Activated CD8-positive, alpha-beta memory T cell treated with anti-CD3 and anti-CD28 coated beads for 48 hours (primary cell): ENCODE measurements around the gene SACS.
"Not testable (repeated sequence)": the region's sequence is repeated elsewhere in the genome, so short reads cannot be mapped to it uniquely, and the experiment has no call there.

Source experiments
- DNase-seq, 3 experiments: peaks; one replicate each; pipeline ENCODE4 v3.0.0-alpha.2; 2020; ENCODE audit warnings: low read depth in 2 of 3, low spot score in 2 of 3

The SACS gene

GRCh38 chr13:23359882-23360281 is 73.6 kb downstream of the SACS start:
- DNase-seq, result no peak

DNA sequence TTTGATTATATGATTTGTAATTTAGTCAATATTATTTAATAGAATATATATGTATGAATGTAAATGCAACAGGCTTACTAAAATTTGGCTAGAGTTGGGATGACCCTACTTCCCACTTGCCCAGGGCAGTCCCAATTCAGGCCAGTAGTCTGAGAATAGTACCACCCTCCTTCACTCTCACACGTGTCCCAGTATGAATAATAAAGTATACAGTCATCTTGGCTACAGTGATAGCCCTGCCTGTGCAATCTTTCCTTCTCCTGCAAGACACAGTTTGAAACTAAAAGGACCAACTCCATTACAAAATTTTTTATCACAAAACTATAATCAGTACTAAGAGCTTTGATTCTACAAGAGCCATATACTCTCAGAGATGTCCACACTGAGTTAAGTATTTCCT is 76.2 kb downstream of the SACS start:
- no peak for DNase-seq

GRCh38 chr13:23356368-23356767 is 77.1 kb downstream of the SACS start:
- no peak for DNase-seq

DNA sequence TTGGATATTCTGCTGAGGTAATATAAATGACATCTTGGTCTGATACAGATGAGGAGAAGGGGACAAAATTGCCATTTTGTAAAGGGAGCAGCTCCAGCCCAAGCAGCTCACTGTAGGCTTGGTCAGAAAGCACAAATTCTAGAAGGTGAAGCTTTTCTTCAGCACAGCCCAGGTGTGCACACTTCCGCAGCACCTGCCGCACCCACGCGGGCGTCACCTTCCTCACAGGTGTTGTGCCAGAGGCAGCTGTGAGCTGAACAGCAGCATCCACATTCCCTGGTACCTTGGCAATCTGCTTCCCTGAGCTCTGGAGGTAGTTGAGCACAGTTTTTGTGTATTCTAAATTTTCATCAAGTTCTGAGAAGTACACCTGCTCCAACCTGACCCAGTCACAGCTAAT is 79.0 kb downstream of the SACS start:
- DNase-seq, result no peak

DNA sequence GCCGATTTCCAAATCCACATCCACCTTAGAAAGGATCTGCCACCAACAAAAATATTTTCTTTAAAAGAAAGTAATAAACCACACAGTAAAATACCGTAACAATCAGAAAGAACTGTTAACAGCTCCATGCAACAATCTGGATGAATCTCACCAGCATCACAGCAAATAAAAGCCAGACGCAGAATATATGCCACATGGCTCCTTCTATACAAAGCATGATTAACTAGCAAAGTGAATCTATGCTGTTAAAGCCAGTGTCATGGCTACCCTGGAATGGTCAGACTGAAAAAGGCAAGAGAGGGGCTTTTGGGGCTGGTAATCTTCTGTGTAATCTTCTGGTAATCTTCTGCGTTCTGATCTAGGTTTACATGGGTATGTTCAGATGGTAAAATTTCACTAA is 81.3 kb downstream of the SACS start:
- no peak for DNase-seq

DNA sequence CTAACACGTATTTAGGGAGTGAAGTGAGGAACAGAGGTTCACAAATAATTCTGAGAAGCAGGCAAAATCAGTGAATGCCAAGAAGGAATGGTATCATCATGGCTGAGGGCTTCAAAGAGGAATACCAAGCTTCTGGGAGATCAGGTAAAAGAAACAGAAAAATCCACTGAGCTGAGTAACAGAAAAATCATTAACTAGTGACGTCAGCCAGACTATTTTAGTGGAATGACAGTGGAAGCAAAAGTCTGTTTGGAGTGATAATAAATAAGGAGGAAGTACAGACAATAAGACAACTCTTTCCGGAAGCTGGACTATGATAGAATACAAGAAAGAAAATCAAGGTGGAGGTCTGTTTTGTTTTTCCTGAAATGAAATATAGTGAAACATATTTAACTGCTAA is 83.5 kb downstream of the SACS start:
- no peak for DNase-seq

DNA sequence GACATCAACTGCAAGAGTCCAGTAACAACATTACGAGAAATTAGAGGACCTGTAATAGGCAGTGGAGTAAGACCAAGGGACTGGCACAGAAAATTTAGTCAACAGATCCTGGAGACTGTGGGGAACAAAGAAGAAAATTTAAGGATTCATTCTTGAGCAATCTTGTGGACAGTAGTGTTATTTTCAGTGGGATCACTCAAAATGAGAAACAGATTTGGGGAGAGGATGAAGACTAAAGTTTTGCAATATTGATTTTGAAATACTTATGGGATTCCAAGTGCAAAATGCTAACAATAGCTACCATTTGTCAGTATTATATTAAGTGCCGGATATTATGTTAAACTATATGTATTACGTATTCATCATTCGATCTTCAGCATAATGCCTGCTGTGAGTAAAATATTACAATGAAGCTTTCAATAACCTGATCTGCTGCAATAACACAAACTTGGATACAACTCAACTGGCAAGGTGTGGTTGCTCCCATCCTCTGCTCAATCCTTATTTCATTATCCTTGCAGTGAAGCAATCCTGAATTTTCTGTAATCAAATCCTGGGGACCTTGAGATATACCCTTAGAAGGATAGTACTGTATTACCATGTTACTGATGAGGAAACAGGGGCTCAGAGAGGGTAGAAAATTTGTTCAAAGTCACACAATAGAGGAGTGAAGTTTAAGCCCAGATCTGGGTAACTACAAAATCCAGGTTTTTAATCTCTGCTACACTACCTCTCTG is 84.2 kb downstream of the SACS start:
- no peak for DNase-seq

- no peak for DNase-seq
Measured at GRCh38 chr13:23348262-23349127, 85.0 kb downstream of the SACS start.

GRCh38 chr13:23347601-23348000 is 85.9 kb downstream of the SACS start:
- DNase-seq, result no peak

- DNase-seq, result no peak
Measured at GRCh38 chr13:23344931-23345595, 88.4 kb downstream of the SACS start.

DNA sequence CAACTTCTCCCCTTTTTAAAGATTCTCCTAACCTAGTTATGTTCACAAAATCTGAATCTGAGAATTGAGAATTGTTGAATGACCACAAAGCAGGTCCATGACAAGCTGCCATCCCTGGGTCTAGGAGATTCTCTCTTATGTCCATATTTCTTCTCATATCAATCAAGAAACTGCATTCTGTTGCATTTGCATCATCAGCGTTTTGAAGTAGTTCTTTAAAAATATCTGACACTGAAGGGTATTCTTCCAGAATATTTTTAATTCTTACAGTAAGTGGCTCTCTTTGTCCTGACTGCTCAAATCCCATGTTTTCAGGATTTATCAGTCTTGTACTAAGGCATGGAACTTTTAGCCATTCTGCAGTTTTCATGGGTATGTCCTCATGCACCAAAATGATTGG is 94.3 kb downstream of the SACS start:
- no peak for DNase-seq

DNA sequence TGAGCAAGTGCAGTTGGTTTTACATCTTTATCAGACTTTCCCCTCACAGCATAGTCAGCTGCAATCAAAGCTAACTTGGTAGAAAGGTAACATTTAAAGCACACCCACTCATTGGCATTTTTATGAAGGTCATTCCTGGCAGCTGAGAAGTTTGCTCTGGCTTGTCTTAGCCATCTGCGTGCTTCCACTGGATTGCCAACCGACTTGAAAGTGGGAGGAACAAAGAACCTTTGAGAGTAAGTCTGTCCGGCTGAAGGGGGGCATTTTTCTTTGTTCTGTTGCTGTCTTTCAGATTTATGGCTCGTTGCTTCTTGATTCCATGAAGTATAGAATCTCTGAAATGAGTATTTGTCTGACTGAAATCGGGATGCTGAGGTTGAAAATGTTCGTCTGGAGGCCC is 103.1 kb downstream of the SACS start:
- no peak for DNase-seq

- no peak for DNase-seq
Measured at GRCh38 chr13:23325191-23325590, 108.3 kb downstream of the SACS start.

DNA sequence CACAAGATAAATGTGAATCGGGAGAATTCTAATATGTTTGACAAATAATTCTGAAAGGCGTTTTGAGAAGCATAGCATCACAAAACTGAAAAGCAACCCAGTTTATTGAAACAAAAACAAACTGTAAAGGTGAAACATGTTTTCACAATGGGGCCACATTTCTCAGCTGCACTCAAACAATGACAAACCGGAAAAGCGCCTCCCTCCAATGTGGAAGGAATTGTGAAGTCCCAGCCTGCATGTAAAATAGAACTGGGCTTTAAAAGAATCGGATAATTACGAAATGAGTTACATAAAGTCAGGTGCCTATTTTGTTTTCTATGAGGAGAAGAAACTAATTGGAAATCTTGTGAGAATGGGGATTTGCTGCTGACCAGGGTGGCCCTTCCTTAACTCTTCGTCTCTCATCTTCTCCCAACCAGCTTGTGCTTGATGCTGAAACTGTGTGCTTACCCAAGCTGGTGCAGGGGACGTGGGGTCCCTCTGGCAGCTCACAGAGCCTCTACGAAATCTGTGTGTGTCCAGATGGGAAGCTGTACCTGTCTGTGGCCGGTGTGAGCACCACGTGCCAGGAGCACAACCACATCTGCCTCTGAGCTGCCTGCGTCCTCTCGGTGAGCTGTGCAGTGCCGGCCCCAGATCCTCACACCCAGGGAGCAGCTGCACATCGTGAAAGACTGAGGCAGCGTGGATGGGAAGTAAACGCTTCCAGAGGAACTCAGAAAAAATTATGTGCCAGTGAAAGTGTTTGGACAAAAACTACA is 109.4 kb downstream of the SACS start:
- DNase-seq, result no peak

- DNase-seq, result no peak
Measured at GRCh38 chr13:23322353-23323336, 110.9 kb downstream of the SACS start.

DNA sequence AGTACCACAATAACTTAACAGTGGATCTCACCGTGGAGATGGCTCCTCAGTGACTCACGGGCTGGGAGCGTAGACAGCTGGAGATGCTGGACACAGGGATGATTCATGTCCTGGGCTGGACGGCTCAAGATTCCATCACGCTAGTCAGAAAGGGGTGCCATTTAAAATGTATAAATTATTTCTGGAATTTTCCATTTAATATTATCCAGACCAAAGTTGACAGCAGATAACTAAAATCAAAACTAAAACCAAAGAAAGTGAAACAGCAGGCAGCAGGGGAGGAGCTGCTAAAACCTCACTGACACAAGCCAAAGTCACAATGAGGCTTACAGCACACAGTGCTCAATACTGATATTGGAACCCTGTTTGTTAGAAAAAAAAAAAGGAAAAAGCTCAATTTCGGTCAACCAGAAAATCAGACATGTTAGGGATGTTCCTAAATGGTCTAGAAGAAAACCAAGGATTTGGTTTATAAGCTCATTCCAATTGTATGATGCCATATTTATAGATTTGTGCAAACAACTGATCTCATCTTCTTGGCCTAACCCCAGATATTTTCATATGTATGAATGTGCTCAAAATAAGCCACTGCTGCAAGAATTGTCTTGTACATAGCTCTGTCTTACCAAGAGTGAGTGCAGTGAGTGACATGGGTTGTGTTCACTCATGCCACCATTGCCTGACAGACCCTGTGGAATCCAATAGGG is 111.8 kb downstream of the SACS start:
- no peak for DNase-seq

- no peak for DNase-seq
Measured at GRCh38 chr13:23320926-23321534, 112.5 kb downstream of the SACS start.

DNA sequence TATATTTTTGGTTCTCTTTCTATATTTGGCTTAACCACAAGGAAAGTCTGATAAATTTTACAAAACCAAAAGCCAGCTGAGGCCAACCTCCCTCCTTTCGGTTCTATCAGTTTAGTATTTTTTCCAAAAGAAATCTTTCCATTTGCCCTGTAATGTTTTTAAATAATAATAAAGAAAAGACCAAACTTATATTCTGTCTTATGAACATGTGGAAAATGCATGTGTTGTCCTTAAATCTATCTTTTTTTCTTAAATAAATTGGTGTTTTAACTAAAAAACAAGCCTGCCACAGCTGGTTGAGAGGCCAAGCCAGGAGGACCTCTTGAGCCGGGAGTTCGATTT is 113.6 kb downstream of the SACS start:
- DNase-seq, result no peak

DNA sequence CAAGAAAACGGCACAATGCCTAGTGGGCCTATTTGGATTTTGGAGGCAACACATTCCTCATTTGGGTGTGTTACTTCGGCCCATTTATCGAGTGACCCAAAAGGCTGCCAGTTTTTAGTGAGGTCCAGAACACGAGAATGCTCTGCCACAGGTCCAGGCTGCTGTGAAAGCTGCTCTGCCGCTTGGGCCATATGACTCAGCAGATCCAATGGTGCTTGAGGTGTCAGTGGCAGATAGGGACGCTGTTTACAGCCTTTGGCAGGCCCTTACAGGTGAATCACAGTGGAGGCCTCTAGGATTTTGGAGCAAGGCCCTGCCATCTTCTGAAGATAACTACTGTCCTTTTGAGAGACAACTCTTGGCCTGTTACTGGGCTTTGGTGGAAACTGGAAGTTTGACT is 118.7 kb downstream of the SACS start:
- not testable (repeated sequence) for DNase-seq
